K562 (cell line): ENCODE data around the gene ANKRD10. TPM values are rescaled to one million over a fixed set of nuclear protein-coding genes. Genes with fewer than 3 reads are reported as not detected.

Experiments
- ATAC-seq: fragments of 200-7000 bp; cut with Tn5 transposase; 3 replicates; pipeline ENCODE4 v1.9.1; 2020; ENCODE audit warnings: moderate library complexity
- BruUV-seq: library from RNA; stranded (reverse); fragments of 400-500 nt; replicated peaks from 2 replicates; lab custom pipeline; 2021; lab: Mats Ljungman, UMichigan
- CTCF ChIA-PET: fragments of 300-600 bp; formaldehyde crosslinking; extraction: SDS; loops from one replicate; lab custom pipeline; 2021; ENCODE audit warnings: low intra/inter-chr PET ratio; lab: Yijun Ruan, JAX
- POLR2A ChIA-PET: fragments of 300-600, 350-650 bp; sonication (Branson Sonifier 250); formaldehyde crosslinking; extraction: SDS; loops from one replicate; lab custom pipeline; 2021; ENCODE audit warnings: antibody characterized with exemption, inconsistent platforms; lab: Yijun Ruan, JAX
- DNase-seq, 4 experiments: peaks; one replicate each; pipeline versions ENCODE4 v3.0.0 to v3.0.0-alpha.2; 2011 to 2018; ENCODE audit warnings: low spot score in 3 of 4, mixed read lengths in 3 of 4; ENCODE audit errors: extremely low read depth in 1 of 4
- FAIRE-seq: peaks from 2 replicates; lab custom pipeline; 2011; peaks lifted over from hg19 to GRCh38; lab: Jason Lieb, UNC
- H2AFZ ChIP-seq: 2 replicates; pipeline ENCODE4 v1.6.0; 2011; ENCODE audit warnings: low read depth, low read length, control low read depth, inconsistent platforms
- H3K27ac ChIP-seq: fragments of 200-600 bp; 3 replicates; pipeline ENCODE4 v1.8.0; 2011; ENCODE audit warnings: low read depth, mild to moderate bottlenecking, control low read depth, inconsistent platforms, low read length, moderate library complexity, mixed read lengths; ENCODE audit errors: extremely low read depth
- H3K27me3 ChIP-seq, 2 experiments: fragments of 300-600 bp in 1 of 2; 2 replicates in 1 of 2; 3 replicates in 1 of 2; pipeline versions ENCODE4 v1.6.0 to v1.8.0; 2011; ENCODE audit warnings: inconsistent platforms in 2 of 2, low read length in 2 of 2, mild to moderate bottlenecking in 1 of 2, mixed read lengths in 1 of 2, moderate library complexity in 1 of 2; ENCODE audit not compliant: control insufficient read depth in 2 of 2, insufficient read depth in 2 of 2
- H3K36me3 ChIP-seq: fragments of 300-600 bp; 3 replicates; pipeline ENCODE4 v1.8.0; 2011; ENCODE audit warnings: mild to moderate bottlenecking, low read length, inconsistent platforms; ENCODE audit not compliant: control insufficient read depth, insufficient read depth
- H3K4me1 ChIP-seq, 2 experiments: fragments of 200-600 bp in 1 of 2; replicated peaks in 1 of 2; 2 replicates in 1 of 2; 3 replicates in 1 of 2; pipeline versions ENCODE4 v1.5.1 to v1.8.0; 2011; ENCODE audit warnings: inconsistent platforms in 2 of 2, low read length in 2 of 2, mild to moderate bottlenecking in 1 of 2, mixed read lengths in 1 of 2, moderate library complexity in 1 of 2; ENCODE audit not compliant: control insufficient read depth in 2 of 2, insufficient read depth in 2 of 2
- H3K4me2 ChIP-seq: 2 replicates; pipeline ENCODE4 v1.6.1; 2011; ENCODE audit warnings: low read length, control low read depth, inconsistent platforms, mixed read lengths; ENCODE audit not compliant: insufficient read depth
- H3K4me3 ChIP-seq: fragments of 200-600 bp; sonication (generic), shearing (Covaris generic); 2 replicates; pipeline ENCODE4 v1.5.1; 2016; ENCODE audit warnings: control low read depth, inconsistent platforms
- H3K79me2 ChIP-seq: fragments of 200-600 bp; 3 replicates; pipeline ENCODE4 v1.8.0; 2011; ENCODE audit warnings: low read length, inconsistent platforms; ENCODE audit not compliant: control insufficient read depth, insufficient read depth
- H3K9ac ChIP-seq, 2 experiments: 2 replicates each; pipeline versions ENCODE4 v1.6.0 to v1.6.1; 2011; ENCODE audit warnings: low read depth in 2 of 2, low read length in 2 of 2, control low read depth in 1 of 2, inconsistent platforms in 1 of 2, mild to moderate bottlenecking in 1 of 2, mixed read lengths in 1 of 2; ENCODE audit not compliant: insufficient read depth in 1 of 2
- H3K9me1 ChIP-seq: one replicate; pipeline ENCODE4 v1.6.0; 2011; ENCODE audit warnings: inconsistent platforms, mild to moderate bottlenecking, low read length, moderate library complexity; ENCODE audit not compliant: control insufficient read depth, insufficient read depth
- H3K9me3 ChIP-seq: replicated peaks from 2 replicates; pipeline ENCODE4 v1.5.1; 2011; ENCODE audit warnings: low read depth, low read length, inconsistent platforms; ENCODE audit not compliant: control insufficient read depth, insufficient read depth
- H4K20me1 ChIP-seq: replicated peaks from 2 replicates; pipeline ENCODE4 v1.6.1; 2011; ENCODE audit warnings: low read length, inconsistent platforms, mixed read lengths; ENCODE audit not compliant: control insufficient read depth, insufficient read depth
- AFF1 ChIP-seq, 2 experiments: fragments of 450-650 bp; IDR thresholded peaks; 2 replicates each; pipeline ENCODE4 v1.6.1; 2018; ENCODE audit warnings: mild to moderate bottlenecking in 2 of 2, low read depth in 1 of 2; ENCODE audit not compliant: partially characterized antibody in 2 of 2
- BCLAF1 ChIP-seq, 2 experiments: fragments of 450-650 bp in 1 of 2; IDR thresholded peaks; 2 replicates each; pipeline ENCODE4 v1.6.1; 2011 to 2017; ENCODE audit warnings: low read depth in 2 of 2, antibody characterized with exemption in 1 of 2, borderline replicate concordance in 1 of 2, low read length in 1 of 2, mild to moderate bottlenecking in 1 of 2, mixed read lengths in 1 of 2; ENCODE audit not compliant: control insufficient read depth in 1 of 2
- KLF6 ChIP-seq: fragments of 250-450 bp; sonication (Bioruptor Pico); IDR thresholded peaks from 2 replicates; pipeline ENCODE4 v1.4.0; 2020; ENCODE audit warnings: mild to moderate bottlenecking, moderate library complexity, borderline replicate concordance
- MAZ ChIP-seq, 2 experiments: fragments of 450-650 bp in 1 of 2; sonication (generic) in 1 of 2; formaldehyde crosslinking; IDR thresholded peaks in 1 of 2; conservative IDR thresholded peaks in 1 of 2; 2 replicates each; pipeline versions ENCODE4 v1.4.0 to v1.5.0; 2020; ENCODE audit warnings: mild to moderate bottlenecking in 1 of 2, missing genetic modification reagents in 1 of 2
- NONO ChIP-seq, 2 experiments: fragments of 200-400 bp in 1 of 2; fragments of 450-650 bp in 1 of 2; formaldehyde crosslinking in 1 of 2; IDR thresholded peaks; 2 replicates each; pipeline ENCODE4 v1.6.1; 2017; ENCODE audit warnings: low read depth in 2 of 2, mild to moderate bottlenecking in 2 of 2, moderate library complexity in 2 of 2, low read length in 1 of 2
- TARDBP ChIP-seq: fragments of 450-650 bp; IDR thresholded peaks from 2 replicates; pipeline ENCODE4 v1.6.1; 2016
- ZMIZ1 ChIP-seq, 2 experiments: fragments of 150-350 bp in 1 of 2; IDR thresholded peaks; 2 replicates each; pipeline ENCODE4 v1.6.1; 2012 to 2016; ENCODE audit warnings: low read depth in 2 of 2, low read length in 2 of 2, mild to moderate bottlenecking in 1 of 2, moderate library complexity in 1 of 2
- ZSCAN29 ChIP-seq: fragments of 450-650 bp; IDR thresholded peaks from 2 replicates; pipeline ENCODE4 v1.6.1; 2017
- WGBS: fragments of 100-300 bp; shearing (Covaris generic); methylation state at CpG from one replicate; pipeline ENCODE4 v1.1.6; 2016; ENCODE audit warnings: low coverage, mixed read lengths; ENCODE audit not compliant: insufficient coverage; ENCODE audit errors: missing lambda C conversion rate; 5-methylcytosine and 5-hydroxymethylcytosine counted together
- in situ Hi-C: fragments of 300-500 bp; cut with MboI; formaldehyde crosslinking; loops from 4 replicates; pipeline ENCODE4 v1.15.0; 2018; ENCODE audit warnings: inconsistent platforms, mixed read lengths
- intact Hi-C: fragments of 100-400 bp; cut with micrococcal nuclease; formaldehyde crosslinking; loops from 2 replicates; pipeline ENCODE4 v1.14.2; 2022
- polyA plus RNA-seq, 8 experiments: library from polyadenylated mRNA; depleted of rRNA in 4 of 8; stranded (reverse) in 5 of 8; unstranded in 3 of 8; fragments of >200 nt; fragmentation: Nextera tagmentation in 2 of 8; fragmentation: Illumina TruSeq in 1 of 8; extraction: Ambion mirVana in 2 of 8; extraction: Trizol in 1 of 8; gene quantifications; 2 replicates each; pipeline versions ENCODE4 v1.2.1 to v1.2.3, GENCODE V29; 2011 to 2014; ENCODE audit warnings: inconsistent platforms in 1 of 8, missing spikeins in 1 of 8
- total RNA-seq, 7 experiments: library from RNA; depleted of rRNA in 6 of 7; stranded (reverse); fragments of >200 nt in 6 of 7; fragmentation: Illumina TruSeq in 2 of 7; extraction: Trizol in 2 of 7; gene quantifications; 2 replicates each; pipeline versions ENCODE4 v1.2.1 to v1.2.3, GENCODE V29; 2011 to 2021; ENCODE audit warnings: low replicate concordance in 1 of 7

ANKRD10 gene
- total and polyA plus RNA-seq, 9 of the 15 experiments (the other 6 are each of a cell fraction or from before 2014, with no cell fraction given): 21.7 to 183 (median 45.0) TPM

- Histone ChIP-seq H3K79me2 (no peaks in the 10 kb centered on the region), H2AFZ (no peak overlapping the region), H4K20me1 (no peaks in the 10 kb centered on the region; the same call in 1 of the 2 replicates), H3K9ac (no peak overlapping the region), H3K36me3 (peaks cover 1% of the 10 kb centered on the region; the same call in 1 of the 3 replicates), H3K4me2 (no peak overlapping the region), H3K4me1 (no peaks in the 10 kb centered on the region), H3K4me3 (no peak overlapping the region), H3K9me1 (no peaks in the 10 kb centered on the region), H3K27me3 (no peaks in the 10 kb centered on the region), H3K27ac (no peak overlapping the region), H3K9me3 (no peaks in the 10 kb centered on the region)
- intact Hi-C loops: no loop called here
- CTCF ChIA-PET: no interaction called here
- FAIRE-seq: no peak
- BruUV-seq: no TSS peak
- DNase-seq: no peak
- in situ Hi-C loops: no loop called here
- TF ChIP-seq MAZ (CRISPR knock-in tag; conservative IDR thresholded peaks at IDR 0.05 in 1 of 2, IDR thresholded peaks at IDR 0.05 in 1 of 2): no peak
- TF ChIP-seq KLF6: no peak
- TF ChIP-seq ZMIZ1 (IDR thresholded peaks at IDR 0.05; ENCODE audit: low read depth in 2 of 2, low read length in 2 of 2): no peak
- TF ChIP-seq ZSCAN29: no peak
- TF ChIP-seq NONO (IDR thresholded peaks at IDR 0.05; ENCODE audit: low read depth in 2 of 2, low read length in 1 of 2): no peak
- no peak for TF ChIP-seq AFF1 (IDR thresholded peaks at IDR 0.05; ENCODE audit: low read depth in 1 of 2, partially characterized antibody in 2 of 2)
- TF ChIP-seq BCLAF1 (IDR thresholded peaks at IDR 0.05; ENCODE audit: borderline replicate concordance in 1 of 2, control insufficient read depth in 1 of 2, low read depth in 2 of 2, low read length in 1 of 2): no peak
- no peak for TF ChIP-seq TARDBP
- ATAC-seq: no peak
- WGBS: 64% methylated on average over 7 of the region's 10 CpGs
- POLR2A ChIA-PET: interaction anchor here (0.5 to 1.7 kb wide), 3 partner anchors 9 to 22 kb away, joined by 3 to 7 read pairs (median 3); no protein-coding TSS in a partner anchor
Measured at GRCh38 chr13:110885516-110885915, 29.4 kb downstream of the ANKRD10 start.
